Ascending aorta (tissue), 2 donors: ENCODE measurements around the gene SHANK3. TPM values are rescaled to one million over a fixed set of nuclear protein-coding genes. Genes with fewer than 3 reads are reported as not detected.
A peak's percentile ranks its signal among the peaks of the same experiment; 100 is the strongest.

ENCODE experiments used
- DNase-seq, 2 donors: peaks; one replicate each; pipeline ENCODE4 v3.0.0-alpha.2; 2019; ENCODE audit warnings: low spot score in 2 of 2
- H3K27ac ChIP-seq, 2 donors: fragments of 200-600 bp; sonication (generic); one replicate each; pipeline ENCODE4 v1.5.1; 2016 to 2017; ENCODE audit warnings: mild to moderate bottlenecking in 1 of 2
- H3K27me3 ChIP-seq: fragments of 200-600 bp; sonication (generic); one replicate; pipeline ENCODE4 v1.5.1; 2017
- H3K36me3 ChIP-seq, 2 donors: fragments of 200-600 bp; sonication (generic); one replicate each; pipeline ENCODE4 v1.5.1; 2016
- H3K4me1 ChIP-seq, 2 donors: fragments of 200-600 bp; sonication (generic); one replicate each; pipeline ENCODE4 v1.5.1; 2016 to 2017; ENCODE audit warnings: mild to moderate bottlenecking in 1 of 2
- H3K4me3 ChIP-seq, 2 donors: fragments of 200-600 bp; sonication (generic); one replicate each; pipeline ENCODE4 v1.5.1; 2016 to 2017; ENCODE audit warnings: mild to moderate bottlenecking in 1 of 2
- H3K9me3 ChIP-seq, 2 donors: fragments of 200-600 bp; sonication (generic); one replicate each; pipeline ENCODE4 v1.5.1; 2016
- CTCF ChIP-seq, 3 experiments: fragments of 200-600 bp in 2 of 3; fragments of 450-650 bp in 1 of 3; sonication (generic) in 2 of 3; IDR thresholded peaks; one replicate each; pipeline ENCODE4 v1.5.1; 2016 to 2019; ENCODE audit warnings: antibody characterized with exemption in 3 of 3, mild to moderate bottlenecking in 1 of 3, moderate library complexity in 1 of 3
- intact Hi-C: fragments of 100-400 bp; cut with DNase I; formaldehyde crosslinking; loops from one replicate; pipeline ENCODE4 v1.15.1; 2023
- total RNA-seq: library from RNA; depleted of rRNA; stranded (reverse); fragments of >200 nt; gene quantifications from one replicate; pipeline ENCODE4 v1.1.0, GENCODE V29; 2016

SHANK3 gene
- total RNA-seq, 1 donor from 2014 or later: 128 TPM

GRCh38 chr22:50676180-50676636 is 3.6 kb downstream of the SHANK3 start:
- Histone ChIP-seq H3K9me3 (no peaks in the 10 kb centered on the region), H3K27me3 (peaks cover 4% of the 10 kb centered on the region), H3K4me3 (no peak overlapping the region), H3K36me3 (no peaks in the 10 kb centered on the region), H3K4me1 (peaks cover 0 to 6% of the 10 kb centered on the region in 2 donors), H3K27ac (no peak overlapping the region)
- intact Hi-C loops: no loop called here
- TF ChIP-seq CTCF (IDR thresholded peaks at IDR 0.05): no peak
- DNase-seq: peak in 1 of 2 donors; percentile 55

GRCh38 chr22:50676661-50677492 is 4.3 kb downstream of the SHANK3 start:
- intact Hi-C loops: no loop called here
- TF ChIP-seq CTCF (IDR thresholded peaks at IDR 0.05): no peak
- H3K4me3 ChIP-seq: no peak overlapping the region

GRCh38 chr22:50677493-50678217 is 5.0 kb downstream of the SHANK3 start:
- DNase-seq: peak in 1 of 2 donors; percentile 37
- no peaks in the 10 kb centered on the region for H3K36me3 ChIP-seq
- no peaks in the 10 kb centered on the region for H3K9me3 ChIP-seq
- H3K27me3 ChIP-seq: peaks cover 4% of the 10 kb centered on the region
- peaks cover 0 to 6% of the 10 kb centered on the region in 2 donors for H3K4me1 ChIP-seq
- intact Hi-C loops: no loop called here
- no peak overlapping the region for H3K27ac ChIP-seq
- H3K4me3 ChIP-seq: no peak overlapping the region
- no peak for TF ChIP-seq CTCF (IDR thresholded peaks at IDR 0.05)

More at GRCh38 chr22:50676661-50677492, 4.3 kb downstream of the SHANK3 start:
- no peak overlapping the region for H3K27ac ChIP-seq
- no peaks in the 10 kb centered on the region for H3K36me3 ChIP-seq
- H3K9me3 ChIP-seq: no peaks in the 10 kb centered on the region
- peaks cover 0 to 6% of the 10 kb centered on the region in 2 donors for H3K4me1 ChIP-seq
- H3K27me3 ChIP-seq: peaks cover 4% of the 10 kb centered on the region
- peak in 1 of 2 donors; percentile 57 for DNase-seq

- peaks cover 4% of the 10 kb centered on the region for H3K27me3 ChIP-seq
- peaks cover 0 to 6% of the 10 kb centered on the region in 2 donors for H3K4me1 ChIP-seq
- H3K27ac ChIP-seq: no peak overlapping the region
- peak in 1 of 2 donors; percentile 37 for DNase-seq
- H3K4me3 ChIP-seq: no peak overlapping the region
- intact Hi-C loops: no loop called here
- no peaks in the 10 kb centered on the region for H3K36me3 ChIP-seq
- no peak for TF ChIP-seq CTCF (IDR thresholded peaks at IDR 0.05)
- H3K9me3 ChIP-seq: no peaks in the 10 kb centered on the region
These were observed 5.6 kb downstream of the SHANK3 start for GRCh38 chr22:50678218-50678650.

GRCh38 chr22:50678651-50679521 is 6.3 kb downstream of the SHANK3 start:
- Histone ChIP-seq H3K4me1 (peaks cover 0 to 2% of the 10 kb centered on the region in 2 donors), H3K27me3 (peaks cover 4% of the 10 kb centered on the region), H3K27ac (no peak overlapping the region), H3K36me3 (no peaks in the 10 kb centered on the region), H3K9me3 (no peaks in the 10 kb centered on the region), H3K4me3 (no peak overlapping the region)
- intact Hi-C loops: no loop called here
- peak in 1 of 2 donors; percentile 56 for DNase-seq
- no peak for TF ChIP-seq CTCF (IDR thresholded peaks at IDR 0.05)
